OCI-LY7 (cell line): Measurements from ENCODE around the gene KANSL1. TPM values are rescaled to one million over a fixed set of nuclear protein-coding genes. Genes with fewer than 3 reads are reported as not detected.
A peak's percentile ranks its signal among the peaks of the same experiment; 100 is the strongest.

Experiments used
- BruUV-seq: library from RNA; stranded (reverse); fragments of 400-500 nt; replicated peaks from 2 replicates; lab custom pipeline; 2021; lab: Mats Ljungman, UMichigan
- CTCF ChIA-PET: fragments of 300-600 bp; sonication (Branson Sonifier 250); formaldehyde crosslinking; loops from one replicate; lab custom pipeline; 2022; ENCODE audit warnings: antibody characterized with exemption; ENCODE audit not compliant: unreplicated experiment; lab: Charles Lee
- POLR2A ChIA-PET: fragments of 300-600 bp; sonication (Branson Sonifier 250); formaldehyde crosslinking; loops from one replicate; lab custom pipeline; 2022; ENCODE audit warnings: antibody characterized with exemption; lab: Charles Lee
- DNase-seq: peaks from one replicate; pipeline ENCODE4 v3.0.0-alpha.2; 2015; ENCODE audit warnings: low spot score
- H2AFZ ChIP-seq: fragments of 200-600 bp; sonication (generic), shearing (Covaris generic); 2 replicates; pipeline ENCODE4 v1.6.1; 2014; ENCODE audit warnings: mild to moderate bottlenecking, antibody characterized with exemption, low read length, moderate library complexity
- H3K27ac ChIP-seq: fragments of 200-600 bp; sonication (generic); 2 replicates; pipeline ENCODE4 v1.5.1; 2014; ENCODE audit warnings: mixed run types, low read depth, mild to moderate bottlenecking, moderate library complexity, low read length, inconsistent platforms; ENCODE audit not compliant: poor library complexity, severe bottlenecking
- H3K36me3 ChIP-seq: fragments of 200-600 bp; sonication (generic); 2 replicates; pipeline ENCODE4 v1.6.1; 2014; ENCODE audit warnings: mild to moderate bottlenecking, antibody characterized with exemption, low read length, moderate library complexity, mixed read lengths; ENCODE audit not compliant: insufficient read depth
- H3K4me1 ChIP-seq: fragments of 200-600 bp; sonication (generic); 2 replicates; pipeline ENCODE4 v1.5.1; 2014; ENCODE audit warnings: mild to moderate bottlenecking, low read length; ENCODE audit not compliant: insufficient read depth, poor library complexity, severe bottlenecking
- H3K4me2 ChIP-seq: fragments of 200-600 bp; sonication (generic); 2 replicates; pipeline ENCODE4 v1.6.1; 2014; ENCODE audit warnings: mild to moderate bottlenecking, low read length
- H3K4me3 ChIP-seq: fragments of 200-600 bp; sonication (generic); 2 replicates; pipeline ENCODE4 v1.5.1; 2014; ENCODE audit warnings: mild to moderate bottlenecking, low read depth, low read length; ENCODE audit not compliant: poor library complexity, severe bottlenecking
- H3K79me2 ChIP-seq: fragments of 200-600 bp; sonication (generic); 2 replicates; pipeline ENCODE4 v1.6.1; 2016; ENCODE audit warnings: low read depth, mild to moderate bottlenecking, low read length, moderate library complexity, mixed read lengths; ENCODE audit not compliant: insufficient read depth
- H3K9me2 ChIP-seq: fragments of 200-600 bp; sonication (generic); 2 replicates; pipeline ENCODE4 v1.6.1; 2016; ENCODE audit warnings: mild to moderate bottlenecking, low read length, mixed read lengths; ENCODE audit not compliant: insufficient read depth
- H3K9me3 ChIP-seq: fragments of 200-600 bp; sonication (generic); 2 replicates; pipeline ENCODE4 v1.6.1; 2014; ENCODE audit warnings: mild to moderate bottlenecking, mixed run types, low read length, mixed read lengths
- H4K20me1 ChIP-seq: fragments of 200-600 bp; sonication (generic); 2 replicates; pipeline ENCODE4 v1.6.1; 2014; ENCODE audit warnings: mild to moderate bottlenecking, antibody characterized with exemption, low read length, moderate library complexity, mixed read lengths; ENCODE audit not compliant: insufficient read depth
- CTCF ChIP-seq: fragments of 200-600 bp; sonication (generic); conservative IDR thresholded peaks from 2 replicates; pipeline ENCODE4 v1.5.1; 2014; ENCODE audit warnings: mild to moderate bottlenecking, antibody characterized with exemption, low read length, moderate library complexity, mixed read lengths
- EZH2phosphoT487 ChIP-seq: fragments of 200-600 bp; sonication (generic); IDR thresholded peaks from 2 replicates; pipeline ENCODE4 v1.6.1; 2018; ENCODE audit warnings: low read depth, borderline replicate concordance, mild to moderate bottlenecking, mixed run types, antibody characterized with exemption, low read length, moderate library complexity, mixed read lengths
- intact Hi-C: fragments of 100-400 bp; cut with micrococcal nuclease; formaldehyde crosslinking; loops from one replicate; pipeline ENCODE4 v1.10.0; 2022; ENCODE audit not compliant: unreplicated experiment
- total RNA-seq, 2 experiments: library from RNA; depleted of rRNA in 1 of 2; stranded (reverse); fragments of >200 nt in 1 of 2; shearing (Covaris generic) in 1 of 2; gene quantifications; 2 replicates each; pipeline ENCODE4 v1.2.3, GENCODE V29; 2014 to 2022

Gene KANSL1
- total RNA-seq, 2 experiments from 2014 or later: 96.9 to 129 TPM

- peaks cover 97% of the 10 kb centered on the region for H3K79me2 ChIP-seq
- no TSS peak for BruUV-seq
- peaks cover 15% of the 10 kb centered on the region; the same call in 1 of the 2 replicates for H4K20me1 ChIP-seq
- H3K9me2 ChIP-seq: no peaks in the 10 kb centered on the region
- no peak for DNase-seq
- H3K4me2 ChIP-seq: peak overlapping the region; percentile 83
- H3K4me3 ChIP-seq: peak overlapping the region; percentile 42
- intact Hi-C loops: no loop called here
- H3K36me3 ChIP-seq: peaks cover 13% of the 10 kb centered on the region; the same call in 1 of the 2 replicates
- ChIA-PET CTCF (no interaction called here), POLR2A (interaction anchor here (0.7 to 6.0 kb wide), 5 partner anchors 11 to 849 kb away, joined by 3 to 61 read pairs (median 4); no protein-coding TSS in a partner anchor)
- H3K4me1 ChIP-seq: peaks cover 99% of the 10 kb centered on the region
- no peak for TF ChIP-seq EZH2phosphoT487
- no peak for TF ChIP-seq CTCF
- peak overlapping the region; percentile 87 for H3K27ac ChIP-seq
- no peaks in the 10 kb centered on the region for H3K9me3 ChIP-seq
- H2AFZ ChIP-seq: no peak overlapping the region
Observed at GRCh38 chr17:46143827-46144236, 49.4 kb downstream of the KANSL1 start.

- Histone ChIP-seq H3K36me3 (peaks cover 21% of the 10 kb centered on the region; the same call in 1 of the 2 replicates), H3K4me1 (peaks cover 99% of the 10 kb centered on the region), H3K9me2 (no peaks in the 10 kb centered on the region), H2AFZ (no peak overlapping the region), H4K20me1 (peaks cover 26% of the 10 kb centered on the region; the same call in 1 of the 2 replicates), H3K4me2 (peak overlapping the region; percentile 83), H3K4me3 (peak overlapping the region; percentile 62), H3K79me2 (peaks cover 97% of the 10 kb centered on the region), H3K9me3 (no peaks in the 10 kb centered on the region), H3K27ac (peak overlapping the region; percentile 87)
- ChIA-PET POLR2A (interaction anchor here (0.6 to 6.0 kb wide), 3 partner anchors 13 to 727 kb away, joined by 3 to 61 read pairs (median 3); no protein-coding TSS in a partner anchor), CTCF (interaction anchor here (1.3 kb wide), 1 partner anchor 11 kb away, joined by 5 read pairs; no protein-coding TSS in a partner anchor)
- DNase-seq: no peak
- no TSS peak for BruUV-seq
- intact Hi-C loops: no loop called here
- TF ChIP-seq EZH2phosphoT487 (no peak), CTCF (no peak)
Observed at GRCh38 chr17:46141645-46142044, 51.6 kb downstream of the KANSL1 start.

- H3K4me1 ChIP-seq: peaks cover 99% of the 10 kb centered on the region
- ChIA-PET CTCF (interaction anchor here (1.3 kb wide), 1 partner anchor 12 kb away, joined by 5 read pairs; no protein-coding TSS in a partner anchor), POLR2A (interaction anchor here (0.6 to 6.0 kb wide), 5 partner anchors 10 to 863 kb away, joined by 3 to 61 read pairs (median 3); no protein-coding TSS in a partner anchor)
- peak overlapping the region; percentile 83 for H3K4me2 ChIP-seq
- TF ChIP-seq EZH2phosphoT487: no peak
- no peak for TF ChIP-seq CTCF
- no peaks in the 10 kb centered on the region for H3K9me2 ChIP-seq
- H3K79me2 ChIP-seq: peaks cover 98% of the 10 kb centered on the region
- no TSS peak for BruUV-seq
- peak overlapping the region; percentile 87 for H3K27ac ChIP-seq
- H3K9me3 ChIP-seq: no peaks in the 10 kb centered on the region
- peaks cover 26% of the 10 kb centered on the region; the same call in 1 of the 2 replicates for H4K20me1 ChIP-seq
- peaks cover 30% of the 10 kb centered on the region; the same call in 1 of the 2 replicates for H3K36me3 ChIP-seq
- DNase-seq: no peak
- intact Hi-C loops: no loop called here
- peak overlapping the region; percentile 62 for H3K4me3 ChIP-seq
- no peak overlapping the region for H2AFZ ChIP-seq
Observed at GRCh38 chr17:46140645-46141197, 52.5 kb downstream of the KANSL1 start.
